ENCODE data around the gene MGAT4B.

Gene MGAT4B

GRCh38 chr5:179828756-179829421, 22.2 kb upstream of the MGAT4B start:
- no peak for DNase-seq

GRCh38 chr5:179827680-179828079, 21.0 kb upstream of the MGAT4B start:
- no peak for DNase-seq

- no peak for DNase-seq
These were observed 19.1 kb upstream of the MGAT4B start for GRCh38 chr5:179825655-179826182.

GRCh38 chr5:179824745-179825112, 18.1 kb upstream of the MGAT4B start:
- no peak for DNase-seq

GRCh38 chr5:179823937-179824744, 17.5 kb upstream of the MGAT4B start:
- DNase-seq: no peak

- DNase-seq: no peak
These were observed 15.9 kb upstream of the MGAT4B start for GRCh38 chr5:179822444-179822990.

DNA sequence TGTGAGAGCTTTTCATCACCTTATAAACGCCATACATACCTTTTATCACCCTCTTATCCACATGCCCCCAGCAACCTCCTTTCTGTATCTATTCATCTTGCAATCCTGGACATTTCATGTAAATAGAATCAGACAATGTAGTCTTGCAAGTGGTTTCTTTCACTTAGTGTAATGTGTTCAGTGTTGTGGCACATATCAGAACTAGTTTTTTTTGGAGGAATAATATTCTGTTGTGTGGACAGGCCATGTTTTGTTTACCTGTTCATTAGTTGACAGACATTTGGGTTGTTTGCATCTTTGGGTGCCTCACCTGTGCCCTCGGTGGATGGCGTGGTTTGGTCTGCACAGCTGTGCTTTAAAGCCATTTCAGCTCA, 15.4 kb upstream of the MGAT4B start:
- DNase-seq: no peak

DNA sequence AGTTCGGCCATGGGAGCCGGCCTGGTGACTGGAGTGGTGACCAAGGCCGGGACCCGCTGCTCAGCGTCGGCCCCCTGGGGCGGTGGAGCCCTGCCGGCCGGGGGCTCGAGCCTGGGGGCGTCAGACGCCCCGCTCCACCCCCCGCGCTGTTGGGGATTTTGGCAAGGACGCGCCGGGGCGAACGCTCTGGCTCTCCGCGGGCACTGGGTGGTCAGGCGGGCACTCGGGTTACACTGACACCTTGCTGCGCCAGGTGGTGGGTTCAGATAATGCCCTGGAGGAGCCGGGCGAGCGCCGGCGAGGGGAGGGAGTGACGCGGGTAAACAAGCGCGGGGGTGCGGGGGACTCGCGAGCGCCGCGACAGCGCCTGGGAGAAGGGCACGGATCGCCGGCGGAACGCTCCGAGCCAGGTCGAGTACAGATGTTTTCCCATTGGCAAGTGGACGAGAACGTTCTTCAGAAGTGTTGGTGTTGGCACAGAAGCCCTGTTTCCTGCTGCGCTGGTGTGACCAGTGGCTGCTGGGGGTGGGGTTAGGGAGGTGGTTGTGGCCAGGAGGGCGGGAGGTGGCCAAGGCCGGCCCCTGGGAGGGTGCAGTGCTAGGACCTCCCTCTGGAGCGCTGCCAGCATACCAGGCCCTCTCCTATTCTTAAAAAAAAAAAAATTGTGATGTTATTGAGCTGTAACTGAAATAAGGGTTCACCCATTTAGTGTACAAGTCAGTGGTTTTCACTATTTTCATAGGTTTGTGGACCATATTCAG, 14.8 kb upstream of the MGAT4B start:
- DNase-seq: peak; percentile 89

- DNase-seq: peak; percentile 98
These were observed 14.0 kb upstream of the MGAT4B start, which contains the start of gene SQSTM1 for GRCh38 chr5:179820483-179821297. SQSTM1 (plus strand) TSS chr5:179820905; CDS start chr5:179820937, 32 bp downstream.

DNA sequence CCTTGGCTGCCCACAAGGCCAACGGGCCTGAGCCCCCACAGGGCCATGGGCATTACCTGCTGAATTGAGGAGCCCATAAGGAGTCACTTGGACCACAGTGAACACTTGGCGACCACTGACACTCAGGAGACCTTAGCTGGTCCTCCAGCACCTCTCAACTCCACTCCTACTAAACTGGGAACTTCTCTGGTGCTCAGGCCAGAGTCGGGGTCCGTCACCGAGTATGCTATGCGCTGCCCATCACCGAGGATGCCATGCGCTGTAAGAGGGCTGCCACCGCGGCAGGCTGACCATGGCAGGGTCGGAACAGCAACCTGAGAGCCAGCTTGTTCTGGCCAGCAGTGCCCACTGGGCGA, 13.4 kb upstream of the MGAT4B start:
- DNase-seq: no peak

GRCh38 chr5:179819296-179820126, 12.8 kb upstream of the MGAT4B start:
- DNase-seq: peak; percentile 73

DNA sequence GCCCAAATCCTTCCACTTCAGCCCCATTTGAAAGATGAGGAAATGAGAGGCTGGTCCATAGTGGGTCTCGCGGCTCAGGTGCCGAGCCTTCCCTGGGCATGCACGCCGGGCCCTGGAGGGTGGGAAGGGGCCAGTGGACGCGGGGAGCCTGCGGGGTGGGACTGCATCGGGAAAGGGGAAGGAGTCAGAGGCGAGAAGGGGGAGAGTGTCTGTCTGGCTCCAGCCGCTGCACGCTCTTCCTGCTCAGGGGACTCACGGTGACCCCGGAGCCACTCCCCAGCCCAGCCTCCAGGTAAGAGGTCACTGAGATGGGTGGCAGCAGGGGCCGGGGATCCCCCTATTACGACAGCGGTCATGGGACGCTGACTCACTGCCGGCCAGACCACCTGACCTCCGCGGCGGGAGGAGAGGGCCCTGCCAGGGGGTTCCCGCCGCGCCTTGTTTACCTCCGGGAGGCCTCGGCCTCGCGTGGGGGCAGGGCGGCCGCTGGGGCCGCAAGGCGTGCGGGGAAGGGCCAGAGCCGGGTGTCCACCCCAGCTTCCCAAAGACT, 12.2 kb upstream of the MGAT4B start:
- peak; percentile 76 for DNase-seq

GRCh38 chr5:179817890-179818745, 11.5 kb upstream of the MGAT4B start:
- DNase-seq: no peak

- no peak for DNase-seq
These were observed 10.8 kb upstream of the MGAT4B start for GRCh38 chr5:179817470-179817840.

- peak; percentile 56 for DNase-seq
These were observed 10.3 kb upstream of the MGAT4B start for GRCh38 chr5:179816796-179817469.

GRCh38 chr5:179816401-179816795, 9.7 kb upstream of the MGAT4B start:
- DNase-seq: no peak

GRCh38 chr5:179815491-179816249, 9.0 kb upstream of the MGAT4B start:
- no peak for DNase-seq

GRCh38 chr5:179814090-179814489, 7.4 kb upstream of the MGAT4B start:
- no peak for DNase-seq

Measured in right kidney (tissue), 1 donor.